IMR-90 (cell line): ENCODE results near the gene FBXO31. TPM values are rescaled to one million over a fixed set of nuclear protein-coding genes. Genes with fewer than 3 reads are reported as not detected.

ENCODE experiments used
- ATAC-seq: fragments of 200-7000 bp; cut with Tn5 transposase; 2 replicates; pipeline ENCODE4 v1.9.1; 2020; ENCODE audit warnings: low read depth, mild to moderate bottlenecking, moderate library complexity
- BruUV-seq: library from RNA; stranded (reverse); fragments of 400-500 nt; replicated peaks from 2 replicates; lab custom pipeline; 2021; lab: Mats Ljungman, UMichigan
- CTCF ChIA-PET: fragments of 300-600 bp; formaldehyde crosslinking; extraction: SDS; loops from one replicate; lab custom pipeline; 2021; ENCODE audit warnings: antibody characterized with exemption; lab: Yijun Ruan, JAX
- POLR2A ChIA-PET: fragments of 300-600 bp; sonication (Branson Sonifier 250); formaldehyde crosslinking; loops from one replicate; lab custom pipeline; 2022; ENCODE audit warnings: antibody characterized with exemption; ENCODE audit not compliant: unreplicated experiment; lab: Charles Lee
- DNase-seq: peaks from one replicate; pipeline ENCODE4 v3.0.0; 2013
- H2AFZ ChIP-seq: replicated peaks from 2 replicates; pipeline ENCODE3; 2013; ENCODE audit warnings: low read length, mild to moderate bottlenecking; ENCODE audit not compliant: poor library complexity
- H2AK5ac ChIP-seq: 2 replicates; pipeline ENCODE4 v1.6.1; 2013; ENCODE audit warnings: low read depth, low read length, inconsistent platforms
- H2AK9ac ChIP-seq: replicated peaks from 2 replicates; pipeline ENCODE3; 2013; ENCODE audit warnings: mild to moderate bottlenecking, low read depth, low read length, moderate library complexity; ENCODE audit not compliant: poor library complexity
- H2BK120ac ChIP-seq: 2 replicates; pipeline ENCODE4 v1.6.1; 2013; ENCODE audit warnings: low read depth, low read length, inconsistent platforms
- H2BK15ac ChIP-seq: 3 replicates; pipeline ENCODE4 v1.6.1; 2013; ENCODE audit warnings: low read depth, low read length, inconsistent platforms
- H2BK20ac ChIP-seq: 2 replicates; pipeline ENCODE4 v1.6.1; 2013; ENCODE audit warnings: low read depth, mild to moderate bottlenecking, inconsistent platforms, low read length, moderate library complexity
- H2BK5ac ChIP-seq: 2 replicates; pipeline ENCODE4 v1.6.1; 2013; ENCODE audit warnings: mild to moderate bottlenecking, low read depth, low read length, inconsistent platforms; ENCODE audit not compliant: poor library complexity, severe bottlenecking
- H3K14ac ChIP-seq: replicated peaks from 2 replicates; pipeline ENCODE4 v1.6.1; 2013; ENCODE audit warnings: low read depth, low read length, inconsistent platforms
- H3K18ac ChIP-seq: 2 replicates; pipeline ENCODE4 v1.6.1; 2013; ENCODE audit warnings: low read depth, low read length, control low read depth
- H3K23ac ChIP-seq: 2 replicates; pipeline ENCODE4 v1.6.1; 2013; ENCODE audit warnings: low read depth, low read length, inconsistent platforms
- H3K27ac ChIP-seq: 2 replicates; pipeline ENCODE4 v1.5.1; 2013; ENCODE audit warnings: mild to moderate bottlenecking, control low read depth, low read length; ENCODE audit not compliant: insufficient read depth
- H3K27me3 ChIP-seq: 2 replicates; pipeline ENCODE4 v1.6.1; 2013; ENCODE audit warnings: low read length; ENCODE audit not compliant: control insufficient read depth, insufficient read depth
- H3K36me3 ChIP-seq: 2 replicates; pipeline ENCODE4 v1.6.1; 2013; ENCODE audit warnings: low read length, mixed read lengths; ENCODE audit not compliant: control insufficient read depth, insufficient read depth
- H3K4ac ChIP-seq: 2 replicates; pipeline ENCODE4 v1.6.1; 2013; ENCODE audit warnings: low read depth, low read length, inconsistent platforms
- H3K4me1 ChIP-seq: 2 replicates; pipeline ENCODE4 v1.6.1; 2013; ENCODE audit warnings: low read length, mixed read lengths; ENCODE audit not compliant: control insufficient read depth, insufficient read depth
- H3K4me2 ChIP-seq: 2 replicates; pipeline ENCODE4 v1.6.1; 2013; ENCODE audit warnings: low read depth, mild to moderate bottlenecking, control low read depth, low read length, moderate library complexity
- H3K4me3 ChIP-seq: 2 replicates; pipeline ENCODE4 v1.5.1; 2013; ENCODE audit warnings: low read depth, mild to moderate bottlenecking, control low read depth, low read length, moderate library complexity; ENCODE audit not compliant: insufficient read depth
- H3K56ac ChIP-seq: 2 replicates; pipeline ENCODE4 v1.6.1; 2013; ENCODE audit warnings: low read length, inconsistent platforms; ENCODE audit not compliant: insufficient read depth; ENCODE audit errors: extremely low read depth
- H3K79me1 ChIP-seq, 2 experiments: 2 replicates each; pipeline ENCODE4 v1.6.1; 2013; ENCODE audit warnings: low read length in 2 of 2, inconsistent platforms in 1 of 2, low read depth in 1 of 2
- H3K9ac ChIP-seq: 2 replicates; pipeline ENCODE4 v1.6.1; 2013; ENCODE audit warnings: low read depth, low read length, control low read depth
- H3K9me1 ChIP-seq: 2 replicates; pipeline ENCODE4 v1.6.1; 2013; ENCODE audit warnings: low read length, inconsistent platforms; ENCODE audit not compliant: insufficient read depth
- H3K9me3 ChIP-seq: 2 replicates; pipeline ENCODE4 v1.6.1; 2013; ENCODE audit warnings: low read length; ENCODE audit not compliant: control insufficient read depth, insufficient read depth
- H4K20me1 ChIP-seq: 2 replicates; pipeline ENCODE4 v1.6.1; 2013; ENCODE audit warnings: low read length, inconsistent platforms; ENCODE audit not compliant: insufficient read depth
- H4K5ac ChIP-seq: 2 replicates; pipeline ENCODE4 v1.6.1; 2013; ENCODE audit warnings: mild to moderate bottlenecking, low read depth, low read length, control low read depth
- H4K8ac ChIP-seq, 2 experiments: 2 replicates each; pipeline ENCODE4 v1.6.1; 2013; ENCODE audit warnings: low read depth in 2 of 2, low read length in 2 of 2, control low read depth in 1 of 2, inconsistent platforms in 1 of 2
- H4K91ac ChIP-seq: 2 replicates; pipeline ENCODE4 v1.6.1; 2013; ENCODE audit warnings: low read depth, low read length, inconsistent platforms; ENCODE audit not compliant: insufficient read depth
- BHLHE40 ChIP-seq: fragments of 150-350 bp; IDR thresholded peaks from 2 replicates; pipeline ENCODE4 v1.6.1; 2016; ENCODE audit warnings: mild to moderate bottlenecking, low read depth, low read length
- CEBPB ChIP-seq: IDR thresholded peaks from 2 replicates; pipeline ENCODE4 v1.6.1; 2012; ENCODE audit warnings: low read depth, low read length, improper control_type of control experiment
- MAZ ChIP-seq: IDR thresholded peaks from 2 replicates; pipeline ENCODE4 v1.6.1; 2012; ENCODE audit warnings: low read depth, mild to moderate bottlenecking, low read length, improper control_type of control experiment, moderate library complexity, borderline replicate concordance
- MXI1 ChIP-seq: IDR thresholded peaks from 2 replicates; pipeline ENCODE4 v1.6.1; 2012; ENCODE audit warnings: low read depth, mild to moderate bottlenecking, low read length, moderate library complexity, borderline replicate concordance
- SMC3 ChIP-seq: fragments of 150-350 bp; IDR thresholded peaks from 2 replicates; pipeline ENCODE4 v1.6.1; 2016; ENCODE audit warnings: low read depth, mild to moderate bottlenecking, antibody characterized with exemption, low read length, moderate library complexity
- WGBS, 2 experiments: methylation state at CpG; one replicate each; pipeline versions ENCODE4 v1.1.5 to v1.1.7; 2013; ENCODE audit warnings: missing lambda C conversion rate in 2 of 2; ENCODE audit not compliant: insufficient read length in 1 of 2; ENCODE audit errors: extremely low coverage in 2 of 2; 5-methylcytosine and 5-hydroxymethylcytosine counted together
- dilution Hi-C: fragments of 300-500 bp; cut with HindIII; formaldehyde crosslinking; loops from one replicate; pipeline ENCODE4 v1.14.3; 2018; ENCODE audit warnings: low sequenced_read_pairs; ENCODE audit not compliant: unreplicated experiment
- in situ Hi-C: fragments of 300-500 bp; cut with MboI; formaldehyde crosslinking; loops from 3 replicates; pipeline ENCODE4 v1.14.3; 2019; ENCODE audit warnings: low sequenced_read_pairs, inconsistent platforms, mixed read lengths
- intact Hi-C: fragments of 100-400 bp; cut with micrococcal nuclease; formaldehyde crosslinking; loops from 2 replicates; pipeline ENCODE4 v1.10.0; 2022
- polyA plus RNA-seq, 3 experiments: library from polyadenylated mRNA; depleted of rRNA; stranded (reverse); fragments of >200 nt; gene quantifications; 2 replicates each; pipeline ENCODE4 v1.2.3, GENCODE V29; 2012; ENCODE audit warnings: low replicate concordance in 1 of 3
- total RNA-seq: library from RNA; depleted of rRNA; stranded (reverse); fragments of >200 nt; gene quantifications from 2 replicates; pipeline ENCODE4 v1.2.3, GENCODE V29; 2012
- TF ChIP-seq, protein P1 (sequence below): fragments of 150-350 bp; IDR thresholded peaks from 2 replicates; pipeline ENCODE4 v1.6.1; 2016; ENCODE audit warnings: low read depth, mild to moderate bottlenecking, low read length, moderate library complexity, borderline replicate concordance

FBXO31 gene
- total and polyA plus RNA-seq, 2 of the 4 experiments (the other 2 are of a cell fraction), result 10.4 to 16.9 TPM

DNA sequence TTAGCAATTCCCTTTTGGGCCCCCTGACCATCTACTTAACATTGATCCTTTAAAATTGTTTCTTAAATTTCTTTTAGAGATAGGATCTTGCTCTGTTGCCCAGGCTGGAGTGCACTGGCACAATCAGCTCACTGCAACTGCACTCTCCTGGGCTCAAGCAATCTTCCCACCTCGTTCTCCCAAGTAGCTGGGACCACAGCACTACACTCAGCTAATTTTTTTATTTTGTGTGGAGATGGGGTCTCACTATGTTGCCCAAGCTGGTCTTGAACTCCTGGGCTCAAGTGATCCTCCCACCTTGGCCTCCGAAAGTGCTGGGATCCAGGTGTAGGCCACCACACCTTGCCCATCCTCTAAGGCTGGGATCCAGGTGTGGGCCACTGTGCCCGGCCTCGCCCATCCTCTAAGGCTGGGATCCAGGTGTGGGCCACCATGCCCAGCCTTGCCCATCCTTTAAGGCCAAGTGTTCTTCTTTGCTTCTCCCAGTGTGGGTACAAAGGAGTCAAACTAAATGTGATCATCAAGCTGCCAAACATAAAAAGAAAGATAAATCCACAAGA is 79.5 kb downstream of the FBXO31 start:
- Histone ChIP-seq H3K9ac (no peak overlapping the region), H3K56ac (no peak overlapping the region), H3K4ac (no peak overlapping the region), H3K18ac (no peak overlapping the region), H3K27ac (no peak overlapping the region), H3K23ac (no peak overlapping the region), H4K8ac (no peak overlapping the region), H3K9me1 (no peaks in the 10 kb centered on the region), H4K91ac (no peak overlapping the region), H3K27me3 (no peaks in the 10 kb centered on the region), H2BK20ac (no peak overlapping the region), H2BK5ac (no peak overlapping the region), H4K20me1 (no peaks in the 10 kb centered on the region), H3K9me3 (peaks cover 6% of the 10 kb centered on the region), H2AK9ac (no peak overlapping the region), H3K4me1 (no peaks in the 10 kb centered on the region), H2BK15ac (no peak overlapping the region), H4K5ac (no peak overlapping the region), H3K14ac (no peak overlapping the region), H2BK120ac (no peak overlapping the region), H2AK5ac (no peak overlapping the region), H3K4me2 (no peak overlapping the region), H3K4me3 (no peak overlapping the region), H3K36me3 (no peaks in the 10 kb centered on the region), H3K79me1 (no peaks in the 10 kb centered on the region), H2AFZ (no peak overlapping the region)
- ATAC-seq (no peak), DNase-seq (no peak)
- dilution Hi-C loops (no loop called here), in situ Hi-C loops (no loop called here), intact Hi-C loops (no loop called here)
- no peak for TF ChIP-seq MAZ
- TF ChIP-seq, protein P1, sequence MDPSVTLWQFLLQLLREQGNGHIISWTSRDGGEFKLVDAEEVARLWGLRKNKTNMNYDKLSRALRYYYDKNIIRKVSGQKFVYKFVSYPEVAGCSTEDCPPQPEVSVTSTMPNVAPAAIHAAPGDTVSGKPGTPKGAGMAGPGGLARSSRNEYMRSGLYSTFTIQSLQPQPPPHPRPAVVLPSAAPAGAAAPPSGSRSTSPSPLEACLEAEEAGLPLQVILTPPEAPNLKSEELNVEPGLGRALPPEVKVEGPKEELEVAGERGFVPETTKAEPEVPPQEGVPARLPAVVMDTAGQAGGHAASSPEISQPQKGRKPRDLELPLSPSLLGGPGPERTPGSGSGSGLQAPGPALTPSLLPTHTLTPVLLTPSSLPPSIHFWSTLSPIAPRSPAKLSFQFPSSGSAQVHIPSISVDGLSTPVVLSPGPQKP, result no peak
- TF ChIP-seq SMC3, result no peak
- no peak for TF ChIP-seq CEBPB
- no peak for TF ChIP-seq MXI1
- TF ChIP-seq BHLHE40, result no peak
- WGBS, 2 experiments, result no CpG with 5 or more reads among the region's 4 CpGs
- ChIA-PET CTCF (no interaction called here), POLR2A (interaction anchor here (0.7 kb wide), 1 partner anchor 8 kb away, joined by 6 read pairs; no protein-coding TSS in a partner anchor)
- BruUV-seq, result no TSS peak
